ENCODE measurements around the gene CCDC178.

DNA sequence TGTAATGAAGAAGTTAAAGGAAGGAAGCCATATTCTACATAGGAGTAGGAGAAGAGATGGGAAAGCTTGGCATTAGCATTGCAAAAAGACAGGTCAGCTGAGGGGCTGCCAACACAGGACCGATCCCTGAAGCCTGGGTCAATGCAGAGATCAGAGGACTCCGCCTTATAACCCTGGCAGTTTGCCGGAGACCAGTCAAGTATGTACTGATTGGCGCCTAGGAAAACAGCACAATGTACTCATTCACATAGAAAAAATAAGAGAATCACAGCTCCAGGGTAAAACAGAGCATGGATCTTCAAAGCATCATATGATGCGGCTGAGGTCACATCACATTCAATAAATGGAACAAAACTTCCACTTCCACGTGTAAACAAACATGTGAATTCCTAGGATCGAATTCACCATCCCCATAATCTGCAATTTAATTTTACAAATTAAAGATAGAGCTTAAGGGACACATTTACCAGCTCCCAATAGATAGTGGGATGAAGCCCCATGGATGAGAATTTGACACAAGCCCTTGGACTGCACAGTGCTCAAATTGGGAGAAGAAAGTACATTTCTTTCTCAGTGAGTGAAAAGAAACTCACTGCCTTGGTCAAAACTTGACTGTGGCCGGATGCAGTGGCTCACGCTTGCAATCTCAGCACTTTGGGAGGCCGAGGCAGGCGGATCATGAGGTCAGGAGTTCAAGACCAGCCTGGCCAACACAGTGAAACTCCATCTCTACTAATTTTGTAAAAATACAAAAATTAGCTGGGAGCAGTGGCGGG, 532.7 kb downstream of the CCDC178 start:
- no peak for TF ChIP-seq CTCF (conservative IDR thresholded peaks at IDR 0.05 in 1 of 2, IDR thresholded peaks at IDR 0.05 in 1 of 2; ENCODE audit: low read depth in 1 of 2, low read length in 2 of 2)
- TF ChIP-seq EZH2 (IDR thresholded peaks at IDR 0.05; ENCODE audit: low read length, missing control alignments): no peak
